ENCODE measurements around the gene ANK3. TPM values are rescaled to one million over a fixed set of nuclear protein-coding genes. Genes with fewer than 3 reads are reported as not detected.

Gene ANK3
- total RNA-seq, 2 donors from 2014 or later = 46.0 to 47.8 TPM

DNA sequence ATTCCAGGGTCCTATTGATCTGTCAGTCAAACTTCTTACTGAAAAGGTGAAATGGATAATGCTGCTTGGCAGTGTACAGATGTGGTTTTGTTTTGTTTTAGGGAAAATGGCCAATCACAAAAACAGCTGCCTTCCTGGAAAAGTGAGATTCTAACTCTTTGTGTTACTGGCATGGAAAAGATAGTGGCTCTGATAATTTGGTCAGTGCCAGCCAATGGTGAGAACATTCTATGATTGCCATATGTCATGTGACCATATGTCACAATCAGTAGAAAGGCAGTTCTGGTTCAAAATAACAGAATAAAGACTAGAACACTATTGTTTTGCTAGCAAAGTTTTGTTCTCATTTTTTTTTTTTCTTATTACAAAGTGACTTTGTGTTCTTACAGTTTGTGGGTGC, 344.1 kb downstream of the ANK3 start:
- intact Hi-C loops (cut with DNase I) = no loop called here
- Histone ChIP-seq H3K4me3 (no peak overlapping the region), H3K27ac (no peak overlapping the region), H3K4me1 (replicated peaks) (no peaks in the 10 kb centered on the region), H3K36me3 (no peaks in the 10 kb centered on the region), H3K9me3 (no peaks in the 10 kb centered on the region), H3K27me3 (replicated peaks; ENCODE audit: insufficient read depth) (no peaks in the 10 kb centered on the region)
- DNase-seq (ENCODE audit: low spot score) = no peak
- TF ChIP-seq, protein P1, sequence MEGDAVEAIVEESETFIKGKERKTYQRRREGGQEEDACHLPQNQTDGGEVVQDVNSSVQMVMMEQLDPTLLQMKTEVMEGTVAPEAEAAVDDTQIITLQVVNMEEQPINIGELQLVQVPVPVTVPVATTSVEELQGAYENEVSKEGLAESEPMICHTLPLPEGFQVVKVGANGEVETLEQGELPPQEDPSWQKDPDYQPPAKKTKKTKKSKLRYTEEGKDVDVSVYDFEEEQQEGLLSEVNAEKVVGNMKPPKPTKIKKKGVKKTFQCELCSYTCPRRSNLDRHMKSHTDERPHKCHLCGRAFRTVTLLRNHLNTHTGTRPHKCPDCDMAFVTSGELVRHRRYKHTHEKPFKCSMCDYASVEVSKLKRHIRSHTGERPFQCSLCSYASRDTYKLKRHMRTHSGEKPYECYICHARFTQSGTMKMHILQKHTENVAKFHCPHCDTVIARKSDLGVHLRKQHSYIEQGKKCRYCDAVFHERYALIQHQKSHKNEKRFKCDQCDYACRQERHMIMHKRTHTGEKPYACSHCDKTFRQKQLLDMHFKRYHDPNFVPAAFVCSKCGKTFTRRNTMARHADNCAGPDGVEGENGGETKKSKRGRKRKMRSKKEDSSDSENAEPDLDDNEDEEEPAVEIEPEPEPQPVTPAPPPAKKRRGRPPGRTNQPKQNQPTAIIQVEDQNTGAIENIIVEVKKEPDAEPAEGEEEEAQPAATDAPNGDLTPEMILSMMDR (IDR thresholded peaks at IDR 0.05) = no peak
- TF ChIP-seq POLR2AphosphoS5 (IDR thresholded peaks at IDR 0.05) (no peak), POLR2A (IDR thresholded peaks at IDR 0.05) (no peak)

DNA sequence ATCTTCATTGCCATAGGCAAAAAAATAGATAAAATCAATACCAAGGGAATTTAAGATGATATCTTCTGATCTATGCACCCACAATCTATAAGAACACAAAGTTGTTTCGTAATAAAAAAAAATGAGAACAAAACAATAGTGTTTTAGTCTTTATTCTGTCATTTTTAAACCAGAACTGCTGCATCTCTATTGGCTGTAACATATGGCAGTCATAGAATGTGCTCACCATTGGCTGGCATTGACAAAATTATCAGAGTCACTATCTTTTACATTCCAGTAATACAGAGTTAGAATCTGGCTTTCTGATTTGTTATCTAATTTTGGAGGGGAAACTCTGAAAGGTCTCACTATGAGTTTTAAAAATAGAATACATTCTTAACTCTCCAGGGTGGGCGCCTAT, 344.7 kb downstream of the ANK3 start:
- 97% methylated on average over 2 of the region's 2 CpGs for WGBS

DNA sequence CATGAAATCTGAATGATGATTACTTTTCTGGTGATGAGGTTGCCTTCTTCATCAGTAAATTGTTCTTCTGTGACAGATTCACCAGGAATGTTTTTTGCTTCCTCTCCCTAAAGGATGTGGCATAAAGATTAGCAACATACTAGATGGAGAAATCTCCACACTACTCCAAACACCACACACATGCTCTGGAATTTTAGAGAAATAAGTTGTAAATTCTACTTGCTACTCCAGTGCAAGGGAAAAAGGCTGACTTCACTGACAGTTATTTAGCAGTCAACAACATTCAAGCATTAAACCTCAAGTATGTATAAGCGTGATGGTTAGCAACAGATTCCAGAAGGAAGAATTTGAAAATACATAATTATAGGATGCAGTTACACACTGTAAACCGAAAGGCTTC, 345.4 kb downstream of the ANK3 start:
- WGBS = 94% methylated on average over 2 of the region's 2 CpGs
- Histone ChIP-seq H3K27me3 (replicated peaks; ENCODE audit: insufficient read depth) (no peaks in the 10 kb centered on the region), H3K4me1 (replicated peaks) (no peaks in the 10 kb centered on the region), H3K4me3 (no peak overlapping the region), H3K27ac (no peak overlapping the region), H3K9me3 (no peaks in the 10 kb centered on the region), H3K36me3 (no peaks in the 10 kb centered on the region)
- TF ChIP-seq POLR2AphosphoS5 (IDR thresholded peaks at IDR 0.05) (no peak), POLR2A (IDR thresholded peaks at IDR 0.05) (no peak)
- TF ChIP-seq, protein P1 (IDR thresholded peaks at IDR 0.05) = no peak
- intact Hi-C loops (cut with DNase I) = loop anchor here (5.0 kb wide), 2 partner anchors 137 to 417 kb away; partner anchors contain the start of gene CCDC6
- no peak for DNase-seq (ENCODE audit: low spot score)

More for the DNA sequence above, 344.7 kb downstream of the ANK3 start:
- DNase-seq (ENCODE audit: low spot score) = no peak
- Histone ChIP-seq H3K9me3 (no peaks in the 10 kb centered on the region), H3K36me3 (no peaks in the 10 kb centered on the region), H3K27me3 (replicated peaks; ENCODE audit: insufficient read depth) (no peaks in the 10 kb centered on the region), H3K4me3 (no peak overlapping the region), H3K4me1 (replicated peaks) (no peaks in the 10 kb centered on the region), H3K27ac (no peak overlapping the region)
- no peak for TF ChIP-seq POLR2AphosphoS5 (IDR thresholded peaks at IDR 0.05)
- TF ChIP-seq, protein P1 (IDR thresholded peaks at IDR 0.05) = no peak
- intact Hi-C loops (cut with DNase I) = loop anchor here (5.0 kb wide), 2 partner anchors 138 to 418 kb away; partner anchors contain the start of gene CCDC6

DNA sequence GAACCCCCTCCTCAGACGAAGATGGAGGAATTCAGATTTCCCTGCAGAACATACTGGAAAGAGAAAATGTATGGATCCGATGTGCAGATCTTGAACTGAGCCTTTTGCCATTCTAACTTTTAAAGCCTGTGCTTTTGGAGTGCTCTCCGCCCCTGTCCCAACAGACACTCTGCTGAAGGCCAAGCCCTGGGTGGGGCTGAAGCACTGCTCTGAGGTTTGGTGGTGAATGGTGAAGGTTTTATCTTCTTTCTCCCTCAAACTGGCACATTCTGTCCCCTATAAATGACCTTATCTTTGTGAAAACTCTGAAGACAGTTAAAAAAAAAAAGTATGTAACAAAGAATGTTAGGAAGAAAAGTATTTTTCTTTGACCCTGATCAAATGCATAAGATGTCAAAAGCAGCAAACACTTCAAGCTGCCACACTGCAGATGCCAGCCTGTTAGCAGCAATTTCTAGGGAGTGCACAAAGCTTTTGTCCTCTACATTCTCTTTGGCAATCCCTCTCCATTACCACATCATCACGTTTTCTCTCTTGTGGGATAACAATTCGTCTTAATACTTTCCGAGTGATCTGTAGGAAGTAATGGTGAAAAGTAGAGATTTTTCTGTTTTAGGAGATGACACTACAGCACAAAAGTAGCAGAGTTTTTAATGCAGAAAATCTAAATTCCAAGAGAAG, 346.0 kb downstream of the ANK3 start:
- H3K36me3 ChIP-seq = no peaks in the 10 kb centered on the region
- H3K4me3 ChIP-seq = no peak overlapping the region
- no peak for TF ChIP-seq POLR2A (IDR thresholded peaks at IDR 0.05)
- TF ChIP-seq POLR2AphosphoS5 (IDR thresholded peaks at IDR 0.05) = no peak
- TF ChIP-seq, protein P1 (IDR thresholded peaks at IDR 0.05) = no peak
- H3K9me3 ChIP-seq = no peaks in the 10 kb centered on the region
- DNase-seq (ENCODE audit: low spot score) = no peak
- intact Hi-C loops (cut with DNase I) = loop anchor here (5.0 kb wide), 2 partner anchors 136 to 416 kb away; partner anchors contain the start of gene CCDC6
- WGBS = 73% methylated on average over 6 of the region's 6 CpGs
- no peak overlapping the region for H3K27ac ChIP-seq
- H3K4me1 ChIP-seq (replicated peaks) = no peaks in the 10 kb centered on the region
- no peaks in the 10 kb centered on the region for H3K27me3 ChIP-seq (replicated peaks; ENCODE audit: insufficient read depth)

DNA sequence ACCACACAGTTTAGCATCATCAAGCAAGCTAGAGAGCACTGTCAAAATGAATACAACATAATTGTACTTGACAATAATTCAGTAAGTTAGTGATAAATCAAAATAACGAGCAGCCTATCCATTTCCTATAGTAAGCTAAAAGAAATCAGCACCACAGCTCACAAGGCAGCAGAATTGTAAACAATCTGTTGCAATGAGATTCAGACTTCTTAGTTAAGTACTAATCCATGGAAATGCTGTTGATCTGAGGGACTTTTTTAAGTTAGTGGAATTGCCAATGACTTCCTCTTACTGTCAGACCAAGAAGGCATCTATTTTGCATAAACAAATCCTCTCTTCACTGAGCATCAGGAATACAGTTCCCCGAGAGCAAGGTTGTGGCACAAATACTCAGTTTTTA, 346.8 kb downstream of the ANK3 start:
- Histone ChIP-seq H3K27ac (no peak overlapping the region), H3K36me3 (no peaks in the 10 kb centered on the region), H3K9me3 (no peaks in the 10 kb centered on the region), H3K4me3 (no peak overlapping the region), H3K4me1 (replicated peaks) (no peaks in the 10 kb centered on the region), H3K27me3 (replicated peaks; ENCODE audit: insufficient read depth) (no peaks in the 10 kb centered on the region)
- DNase-seq (ENCODE audit: low spot score) = no peak
- WGBS = 40% methylated on average over 2 of the region's 2 CpGs
- intact Hi-C loops (cut with DNase I) = loop anchor here (5.0 kb wide), 2 partner anchors 136 to 416 kb away; partner anchors contain the start of gene CCDC6
- TF ChIP-seq POLR2AphosphoS5 (IDR thresholded peaks at IDR 0.05) = no peak
- TF ChIP-seq POLR2A (IDR thresholded peaks at IDR 0.05) = no peak
- TF ChIP-seq, protein P1 (IDR thresholded peaks at IDR 0.05) = no peak
